ENCODE data around the gene PTEN.

DNA sequence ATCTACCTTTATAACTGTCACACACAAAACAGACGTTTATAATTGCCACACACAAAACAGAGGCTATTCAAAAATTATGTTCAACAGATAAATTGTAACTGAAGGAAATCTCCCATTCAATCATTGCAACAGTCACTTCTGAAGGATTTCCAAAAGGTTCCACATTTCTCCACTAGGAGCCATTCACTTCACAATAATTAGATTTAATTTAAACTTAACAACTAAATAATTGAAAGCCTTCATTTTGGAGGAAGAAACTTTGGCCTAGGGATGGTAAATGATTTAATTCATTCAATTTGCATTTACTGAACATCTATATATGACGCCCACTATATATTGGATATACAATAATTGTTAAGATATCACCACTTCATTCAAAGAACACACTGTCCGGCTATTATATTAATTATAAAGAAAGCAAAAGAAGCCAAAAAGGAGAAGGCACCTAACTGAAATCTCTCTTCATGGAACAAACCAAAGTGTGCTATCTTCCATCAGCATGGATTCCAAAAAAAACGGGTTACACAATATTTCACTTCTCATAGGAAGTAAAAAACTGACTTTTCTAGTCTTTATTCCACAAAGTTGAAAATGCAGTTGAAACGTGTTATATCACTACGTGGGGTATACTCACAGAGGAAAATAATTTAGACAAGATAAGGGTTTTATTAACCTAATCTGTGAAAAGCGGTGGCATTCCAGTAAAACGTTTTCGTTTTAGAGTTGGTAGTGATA lies 47.1 kb upstream of the PTEN start:
- no peak for TF ChIP-seq CTCF (IDR thresholded peaks at IDR 0.05)
- no peak for TF ChIP-seq POLR2A (IDR thresholded peaks at IDR 0.05)
